Fibroblast of the aortic adventitia (primary cell): ENCODE measurements around the gene RUNX2. TPM values are rescaled to one million over a fixed set of nuclear protein-coding genes. Genes with fewer than 3 reads are reported as not detected.

Experiments used
- DNase-seq: peaks from one replicate; pipeline ENCODE4 v3.0.0-alpha.2; 2010; ENCODE audit warnings: low read depth
- H3K4me3 ChIP-seq: 2 replicates; pipeline ENCODE4 v1.5.1; 2011; ENCODE audit warnings: low read depth, mild to moderate bottlenecking, control low read depth, low read length, moderate library complexity
- total RNA-seq: library from RNA; depleted of rRNA; stranded (reverse); fragments of >200 nt; gene quantifications from 2 replicates; pipeline ENCODE4 v1.2.3, GENCODE V29; 2012; ENCODE audit warnings: low replicate concordance
- TF ChIP-seq, protein P1 (sequence below): IDR thresholded peaks from 2 replicates; pipeline ENCODE4 v1.5.1; 2011; ENCODE audit warnings: mild to moderate bottlenecking, low read length, control low read depth, inconsistent platforms; ENCODE audit not compliant: insufficient read depth

The RUNX2 gene
- total RNA-seq, 1 donor = 5.8 TPM

- DNase-seq = no peak
- TF ChIP-seq, protein P1, sequence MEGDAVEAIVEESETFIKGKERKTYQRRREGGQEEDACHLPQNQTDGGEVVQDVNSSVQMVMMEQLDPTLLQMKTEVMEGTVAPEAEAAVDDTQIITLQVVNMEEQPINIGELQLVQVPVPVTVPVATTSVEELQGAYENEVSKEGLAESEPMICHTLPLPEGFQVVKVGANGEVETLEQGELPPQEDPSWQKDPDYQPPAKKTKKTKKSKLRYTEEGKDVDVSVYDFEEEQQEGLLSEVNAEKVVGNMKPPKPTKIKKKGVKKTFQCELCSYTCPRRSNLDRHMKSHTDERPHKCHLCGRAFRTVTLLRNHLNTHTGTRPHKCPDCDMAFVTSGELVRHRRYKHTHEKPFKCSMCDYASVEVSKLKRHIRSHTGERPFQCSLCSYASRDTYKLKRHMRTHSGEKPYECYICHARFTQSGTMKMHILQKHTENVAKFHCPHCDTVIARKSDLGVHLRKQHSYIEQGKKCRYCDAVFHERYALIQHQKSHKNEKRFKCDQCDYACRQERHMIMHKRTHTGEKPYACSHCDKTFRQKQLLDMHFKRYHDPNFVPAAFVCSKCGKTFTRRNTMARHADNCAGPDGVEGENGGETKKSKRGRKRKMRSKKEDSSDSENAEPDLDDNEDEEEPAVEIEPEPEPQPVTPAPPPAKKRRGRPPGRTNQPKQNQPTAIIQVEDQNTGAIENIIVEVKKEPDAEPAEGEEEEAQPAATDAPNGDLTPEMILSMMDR = no peak
- H3K4me3 ChIP-seq = no peak overlapping the region
These were observed 319.5 kb downstream of the RUNX2 start for GRCh38 chr6:45647341-45648261.

DNA sequence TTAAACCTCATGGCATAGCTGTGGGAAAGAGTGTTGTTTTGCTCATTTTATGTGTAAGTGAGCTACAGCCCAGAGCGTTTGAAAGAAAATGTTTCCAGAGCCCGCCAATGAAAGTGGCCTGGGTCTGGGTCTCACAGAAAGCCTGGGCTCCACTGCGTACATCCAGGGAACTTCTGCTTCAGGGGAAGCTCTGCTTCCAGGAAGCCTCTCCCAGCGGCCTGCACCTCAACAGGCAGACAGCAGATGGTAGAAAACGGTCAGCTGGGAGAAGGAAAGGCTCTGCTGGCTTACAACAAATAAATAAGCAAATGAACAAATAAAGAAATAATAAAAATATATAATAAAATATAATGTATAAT, 320.1 kb downstream of the RUNX2 start:
- H3K4me3 ChIP-seq = no peak overlapping the region
- no peak for DNase-seq
- TF ChIP-seq, protein P1 = no peak

DNA sequence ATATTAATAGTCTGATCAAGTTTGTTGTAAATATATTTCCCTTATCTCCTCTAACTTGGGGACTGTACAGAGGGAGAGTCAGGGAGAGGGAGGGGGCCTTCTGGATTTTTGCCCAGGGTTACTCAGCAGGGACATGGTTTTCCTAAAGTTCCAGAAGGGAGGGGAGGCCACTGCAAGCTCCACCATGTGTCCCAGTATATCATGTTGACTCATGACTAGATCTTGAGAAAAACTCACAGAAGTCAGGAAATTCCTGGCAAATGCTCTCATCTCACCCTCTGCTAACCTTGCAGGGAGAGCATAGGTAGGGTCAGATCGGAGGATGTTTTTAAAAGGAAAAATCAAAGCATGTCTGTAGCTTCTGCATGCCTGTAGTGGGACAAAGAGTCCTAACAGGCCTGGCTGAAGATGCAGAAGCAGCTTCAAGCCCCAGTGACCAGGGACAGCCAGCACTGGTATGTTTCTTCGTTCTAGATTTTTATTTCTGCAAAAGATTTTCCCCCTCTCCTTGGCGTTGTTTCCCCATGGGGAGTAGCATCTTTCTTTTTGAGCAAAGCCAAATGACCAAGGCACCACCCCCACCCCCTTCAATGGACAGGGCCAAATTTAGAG, 322.5 kb downstream of the RUNX2 start:
- H3K4me3 ChIP-seq = no peak overlapping the region
- TF ChIP-seq, protein P1 = no peak
- peak; percentile 84 for DNase-seq

- TF ChIP-seq, protein P1 = no peak
- DNase-seq = no peak
- H3K4me3 ChIP-seq = no peak overlapping the region
These were observed 323.2 kb downstream of the RUNX2 start for GRCh38 chr6:45651301-45651700.

GRCh38 chr6:45652416-45652815, 324.3 kb downstream of the RUNX2 start:
- TF ChIP-seq, protein P1 = no peak
- no peak for DNase-seq
- no peak overlapping the region for H3K4me3 ChIP-seq

- H3K4me3 ChIP-seq = no peak overlapping the region
- no peak for DNase-seq
- TF ChIP-seq, protein P1 = no peak
These were observed 325.2 kb downstream of the RUNX2 start for GRCh38 chr6:45653117-45653883.
